Measurements from ENCODE around the gene CDC20B. TPM values are rescaled to one million over a fixed set of nuclear protein-coding genes. Genes with fewer than 3 reads are reported as not detected.

The CDC20B gene
- total RNA-seq, 1 donor from 2014 or later = 0.18 TPM

GRCh38 chr5:55180016-55180415 is 7.0 kb upstream of the CDC20B start:
- Mint-ChIP-seq H3K4me1 (ENCODE audit: low read depth) (peaks cover 17% of the 10 kb centered on the region), H3K9me3 (no peaks in the 10 kb centered on the region), H3K4me3 (ENCODE audit: low read depth) (no peak overlapping the region), H3K27me3 (ENCODE audit: low read depth) (peaks cover 79% of the 10 kb centered on the region), H3K36me3 (ENCODE audit: low read depth) (no peaks in the 10 kb centered on the region), H3K27ac (no peak overlapping the region)
- DNase-seq (ENCODE audit: low spot score) = no peak
- intact Hi-C loops (cut with micrococcal nuclease) = no loop called here

GRCh38 chr5:55177078-55177477 is 4.1 kb upstream of the CDC20B start:
- Mint-ChIP-seq H3K4me3 (ENCODE audit: low read depth) (peak overlapping the region; percentile 64), H3K27me3 (ENCODE audit: low read depth) (peaks cover 81% of the 10 kb centered on the region), H3K4me1 (ENCODE audit: low read depth) (peaks cover 32% of the 10 kb centered on the region), H3K27ac (no peak overlapping the region), H3K36me3 (ENCODE audit: low read depth) (no peaks in the 10 kb centered on the region), H3K9me3 (no peaks in the 10 kb centered on the region)
- no peak for DNase-seq (ENCODE audit: low spot score)
- intact Hi-C loops (cut with micrococcal nuclease) = no loop called here

GRCh38 chr5:55176176-55176818 is 3.3 kb upstream of the CDC20B start:
- DNase-seq (ENCODE audit: low spot score) = no peak
- intact Hi-C loops (cut with micrococcal nuclease) = no loop called here
- H3K4me1 Mint-ChIP-seq (ENCODE audit: low read depth) = peaks cover 33% of the 10 kb centered on the region

GRCh38 chr5:55175781-55176175 is 2.8 kb upstream of the CDC20B start:
- DNase-seq (ENCODE audit: low spot score) = no peak
- Mint-ChIP-seq H3K27ac (no peak overlapping the region), H3K27me3 (ENCODE audit: low read depth) (peaks cover 73% of the 10 kb centered on the region), H3K4me3 (ENCODE audit: low read depth) (peak overlapping the region; percentile 64), H3K9me3 (no peaks in the 10 kb centered on the region), H3K36me3 (ENCODE audit: low read depth) (no peaks in the 10 kb centered on the region), H3K4me1 (ENCODE audit: low read depth) (peaks cover 33% of the 10 kb centered on the region)
- intact Hi-C loops (cut with micrococcal nuclease) = no loop called here

More at GRCh38 chr5:55176176-55176818, 3.3 kb upstream of the CDC20B start:
- H3K36me3 Mint-ChIP-seq (ENCODE audit: low read depth) = no peaks in the 10 kb centered on the region
- H3K4me3 Mint-ChIP-seq (ENCODE audit: low read depth) = peak overlapping the region; percentile 64
- H3K9me3 Mint-ChIP-seq = no peaks in the 10 kb centered on the region
- H3K27me3 Mint-ChIP-seq (ENCODE audit: low read depth) = peaks cover 78% of the 10 kb centered on the region
- no peak overlapping the region for H3K27ac Mint-ChIP-seq

GRCh38 chr5:55173687-55174230 is 782 bp upstream of the CDC20B start:
- no peak for DNase-seq (ENCODE audit: low spot score)
- intact Hi-C loops (cut with micrococcal nuclease) = loop anchor here (5.0 kb wide), 2 partner anchors 519 to 1029 kb away; no protein-coding TSS in a partner anchor
- no peaks in the 10 kb centered on the region for H3K9me3 Mint-ChIP-seq
- no peaks in the 10 kb centered on the region for H3K36me3 Mint-ChIP-seq (ENCODE audit: low read depth)
- H3K4me1 Mint-ChIP-seq (ENCODE audit: low read depth) = peaks cover 35% of the 10 kb centered on the region
- peaks cover 65% of the 10 kb centered on the region for H3K27me3 Mint-ChIP-seq (ENCODE audit: low read depth)
- H3K27ac Mint-ChIP-seq = no peak overlapping the region
- peak overlapping the region; percentile 75 for H3K4me3 Mint-ChIP-seq (ENCODE audit: low read depth)

- Mint-ChIP-seq H3K9me3 (no peaks in the 10 kb centered on the region), H3K27me3 (ENCODE audit: low read depth) (peaks cover 66% of the 10 kb centered on the region), H3K36me3 (ENCODE audit: low read depth) (no peaks in the 10 kb centered on the region), H3K4me1 (ENCODE audit: low read depth) (peaks cover 34% of the 10 kb centered on the region), H3K4me3 (ENCODE audit: low read depth) (peak overlapping the region; percentile 86), H3K27ac (peak overlapping the region; percentile 36)
- peak; percentile 60 for DNase-seq (ENCODE audit: low spot score)
- intact Hi-C loops (cut with micrococcal nuclease) = loop anchor here (1.0 to 5.0 kb wide), 4 partner anchors 55 to 1030 kb away; partner anchors contain the start of gene MCIDAS
Measured at GRCh38 chr5:55172051-55172899, 702 bp downstream of the CDC20B start.

- Mint-ChIP-seq H3K9me3 (no peaks in the 10 kb centered on the region), H3K4me3 (ENCODE audit: low read depth) (no peak overlapping the region), H3K27me3 (ENCODE audit: low read depth) (peaks cover 65% of the 10 kb centered on the region), H3K36me3 (ENCODE audit: low read depth) (no peaks in the 10 kb centered on the region), H3K27ac (no peak overlapping the region), H3K4me1 (ENCODE audit: low read depth) (peaks cover 30% of the 10 kb centered on the region)
- intact Hi-C loops (cut with micrococcal nuclease) = loop anchor here (5.0 kb wide), 2 partner anchors 521 to 1031 kb away; no protein-coding TSS in a partner anchor
- DNase-seq (ENCODE audit: low spot score) = no peak
Measured at GRCh38 chr5:55171471-55171870, 1.5 kb downstream of the CDC20B start.

- H3K36me3 Mint-ChIP-seq (ENCODE audit: low read depth) = no peaks in the 10 kb centered on the region
- peaks cover 62% of the 10 kb centered on the region for H3K27me3 Mint-ChIP-seq (ENCODE audit: low read depth)
- peaks cover 5% of the 10 kb centered on the region for H3K4me1 Mint-ChIP-seq (ENCODE audit: low read depth)
- no peak for DNase-seq (ENCODE audit: low spot score)
- H3K4me3 Mint-ChIP-seq (ENCODE audit: low read depth) = no peak overlapping the region
- H3K27ac Mint-ChIP-seq = no peak overlapping the region
- intact Hi-C loops (cut with micrococcal nuclease) = no loop called here
- H3K9me3 Mint-ChIP-seq = no peaks in the 10 kb centered on the region
Measured at GRCh38 chr5:55162666-55163065, 10.3 kb downstream of the CDC20B start.

- peaks cover 5% of the 10 kb centered on the region for H3K4me1 Mint-ChIP-seq (ENCODE audit: low read depth)
- intact Hi-C loops (cut with micrococcal nuclease) = no loop called here
- no peaks in the 10 kb centered on the region for H3K36me3 Mint-ChIP-seq (ENCODE audit: low read depth)
- DNase-seq (ENCODE audit: low spot score) = no peak
- H3K4me3 Mint-ChIP-seq (ENCODE audit: low read depth) = no peak overlapping the region
- peaks cover 55% of the 10 kb centered on the region for H3K27me3 Mint-ChIP-seq (ENCODE audit: low read depth)
- no peaks in the 10 kb centered on the region for H3K9me3 Mint-ChIP-seq
- no peak overlapping the region for H3K27ac Mint-ChIP-seq
Measured at GRCh38 chr5:55160493-55161209, 12.3 kb downstream of the CDC20B start.

GRCh38 chr5:55159763-55160492 is 13.0 kb downstream of the CDC20B start, which contains the start of gene GPX8:
GPX8 (plus strand) TSS chr5:55160171; CDS start chr5:55160193, 22 bp downstream.
- Mint-ChIP-seq H3K4me3 (ENCODE audit: low read depth) (no peak within 1 kb of the TSS), H3K4me1 (ENCODE audit: low read depth) (peaks cover 5% of the 10 kb centered on the region), H3K27me3 (ENCODE audit: low read depth) (peaks cover 56% of the 10 kb centered on the region), H3K9me3 (no peaks in the 10 kb centered on the region), H3K36me3 (ENCODE audit: low read depth) (no peaks in the 10 kb centered on the region), H3K27ac (no peak within 1 kb of the TSS)
- intact Hi-C loops (cut with micrococcal nuclease) = loop anchor here (1.0 kb wide), 2 partner anchors 254 to 643 kb away; partner anchors contain the start of gene SNX18
- DNase-seq (ENCODE audit: low spot score) = no peak

- intact Hi-C loops (cut with micrococcal nuclease) = no loop called here
- H3K4me1 Mint-ChIP-seq (ENCODE audit: low read depth) = peaks cover 3% of the 10 kb centered on the region
- no peaks in the 10 kb centered on the region for H3K9me3 Mint-ChIP-seq
- H3K4me3 Mint-ChIP-seq (ENCODE audit: low read depth) = no peak overlapping the region
- H3K36me3 Mint-ChIP-seq (ENCODE audit: low read depth) = no peaks in the 10 kb centered on the region
- DNase-seq (ENCODE audit: low spot score) = no peak
- H3K27me3 Mint-ChIP-seq (ENCODE audit: low read depth) = peaks cover 52% of the 10 kb centered on the region
- H3K27ac Mint-ChIP-seq = no peak overlapping the region
Measured at GRCh38 chr5:55154873-55155272, 18.1 kb downstream of the CDC20B start.
